Subcutaneous abdominal adipose tissue (tissue), 5 donors: Measurements from ENCODE around the gene CEP20.
"Not testable (repeated sequence)": the region's sequence is repeated elsewhere in the genome, so short reads cannot be mapped to it uniquely, and the experiment has no call there.

Experiments used
- H3K27ac ChIP-seq: one replicate; pipeline ENCODE4 v1.7.0; 2013; ENCODE audit warnings: low read depth, mild to moderate bottlenecking, inconsistent platforms, low read length, moderate library complexity
- H3K27me3 ChIP-seq, 5 donors: one replicate each; pipeline ENCODE4 v1.7.0; 2013; ENCODE audit warnings: low read length in 5 of 5, inconsistent platforms in 1 of 5; ENCODE audit not compliant: control insufficient read depth in 5 of 5, insufficient read depth in 4 of 5
- H3K36me3 ChIP-seq, 5 donors: one replicate each; pipeline ENCODE4 v1.7.0; 2013; ENCODE audit warnings: low read length in 5 of 5; ENCODE audit not compliant: control insufficient read depth in 5 of 5, insufficient read depth in 5 of 5
- H3K4me1 ChIP-seq, 5 donors: one replicate each; pipeline ENCODE4 v1.7.0; 2013; ENCODE audit warnings: low read length in 5 of 5, mild to moderate bottlenecking in 3 of 5, moderate library complexity in 1 of 5; ENCODE audit not compliant: control insufficient read depth in 5 of 5, insufficient read depth in 5 of 5
- H3K4me3 ChIP-seq, 5 donors: one replicate each; pipeline ENCODE4 v1.7.0; 2013; ENCODE audit warnings: low read length in 5 of 5, low read depth in 1 of 5
- H3K9ac ChIP-seq, 5 donors: one replicate each; pipeline ENCODE4 v1.7.0; 2013; ENCODE audit warnings: low read length in 5 of 5, mild to moderate bottlenecking in 4 of 5, moderate library complexity in 3 of 5
- H3K9me3 ChIP-seq, 5 donors: one replicate each; pipeline ENCODE4 v1.7.0; 2013; ENCODE audit warnings: low read length in 5 of 5; ENCODE audit not compliant: control insufficient read depth in 5 of 5
- donor health status: healthy.
- donor health status: healthy.
- donor health status: healthy.
- donor health status: healthy.
- donor health status: healthy.

The CEP20 gene

DNA sequence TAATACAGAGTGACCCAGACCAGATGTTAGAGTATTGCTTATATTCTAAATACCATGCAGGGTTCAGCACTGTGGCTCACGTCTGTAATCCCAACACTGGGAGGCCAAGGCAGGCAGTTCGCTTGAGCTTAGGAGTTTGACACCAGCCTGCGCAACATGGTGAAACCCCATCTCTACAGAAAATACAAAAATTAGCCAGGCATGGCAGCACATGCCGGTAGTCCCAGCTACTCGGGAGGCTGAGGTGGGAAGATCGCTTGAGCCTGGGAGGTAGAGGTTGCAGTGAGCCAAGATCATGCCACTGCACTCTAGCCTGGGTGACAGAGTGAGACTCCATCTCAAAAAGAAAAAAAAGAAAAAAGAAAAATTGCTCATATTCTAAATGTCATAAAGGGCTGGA, 37.8 kb downstream of the CEP20 start:
- not testable (repeated sequence) for H3K27ac ChIP-seq, H3K36me3 ChIP-seq, H3K9ac ChIP-seq

DNA sequence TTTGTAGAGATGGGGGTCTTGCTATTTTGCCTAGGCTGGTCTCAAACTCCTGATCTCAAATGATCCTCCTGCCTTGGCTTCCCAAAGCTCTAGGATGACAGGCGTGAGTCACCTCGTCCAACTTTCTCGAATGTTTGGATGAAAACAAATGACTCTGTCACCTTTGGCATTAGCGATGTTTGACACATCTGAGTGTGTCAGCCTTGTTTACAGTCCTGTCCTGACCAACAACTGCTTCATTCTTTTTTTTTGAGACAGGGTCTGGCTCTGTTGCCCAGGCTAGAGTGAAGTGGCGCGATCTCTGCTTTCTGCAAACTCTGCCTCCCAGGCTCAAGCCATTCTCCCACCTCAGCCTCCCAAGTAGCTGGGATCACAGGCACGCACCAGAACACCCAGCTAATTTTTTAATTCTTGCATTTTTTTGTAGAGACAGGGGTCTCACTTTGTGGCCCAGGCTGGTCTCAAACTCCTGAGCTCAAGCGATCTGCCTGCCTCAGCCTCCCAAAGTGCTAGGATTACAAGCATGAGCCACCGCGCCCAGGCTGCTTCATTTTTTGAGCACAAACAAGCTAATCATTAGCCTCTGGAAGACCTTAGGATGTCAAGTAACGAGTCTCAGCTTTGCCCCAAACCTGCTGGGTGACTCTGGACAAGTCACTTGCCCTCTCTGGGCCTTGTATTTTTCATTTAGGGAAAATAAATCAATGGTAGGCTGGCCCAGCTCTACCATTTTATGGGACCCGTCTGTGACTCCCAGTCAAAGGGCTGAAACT, 39.0 kb downstream of the CEP20 start:
- Histone ChIP-seq H3K9me3 (no peaks in the 10 kb centered on the region), H3K9ac (no peak overlapping the region), H3K36me3 (no peaks in the 10 kb centered on the region), H3K4me1 (no peaks in the 10 kb centered on the region), H3K27ac (no peak overlapping the region), H3K4me3 (no peak overlapping the region), H3K27me3 (peaks cover 0 to 2% (median 0%) of the 10 kb centered on the region in 5 donors)

More for the DNA sequence above, 37.8 kb downstream of the CEP20 start:
- not testable (repeated sequence) for H3K27me3 ChIP-seq, H3K4me3 ChIP-seq, H3K9me3 ChIP-seq, H3K4me1 ChIP-seq

DNA sequence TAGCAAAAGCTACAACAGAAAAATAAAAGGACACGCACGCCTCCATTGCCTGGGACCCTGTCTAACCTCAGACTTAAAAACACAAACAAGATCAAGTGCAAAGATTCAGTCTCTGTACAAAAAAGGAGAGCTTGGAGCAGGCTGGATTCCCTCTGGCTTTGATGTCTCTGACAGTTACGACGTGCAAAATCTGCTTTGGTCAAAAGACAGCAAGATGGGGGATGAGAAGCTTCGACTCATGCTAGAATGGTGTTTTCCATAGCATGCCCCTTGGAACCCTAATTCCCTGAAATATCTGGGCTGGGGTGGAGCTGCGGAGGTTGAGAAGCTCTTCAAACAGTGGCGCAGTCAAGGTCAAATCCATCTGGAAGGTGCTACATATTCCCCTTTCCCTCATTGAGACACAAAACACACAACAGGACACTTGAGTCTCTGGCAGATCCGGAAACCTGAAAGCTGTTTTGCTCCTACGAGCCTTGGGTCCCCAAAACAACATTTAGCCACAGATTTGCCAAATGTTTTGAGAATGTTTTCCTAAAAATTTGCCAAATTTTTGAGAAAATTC, 40.7 kb downstream of the CEP20 start:
- peaks cover 0 to 2% (median 0%) of the 10 kb centered on the region in 5 donors for H3K27me3 ChIP-seq
- H3K9me3 ChIP-seq: no peaks in the 10 kb centered on the region
- H3K36me3 ChIP-seq: no peaks in the 10 kb centered on the region
- no peak overlapping the region for H3K4me3 ChIP-seq
- H3K4me1 ChIP-seq: no peaks in the 10 kb centered on the region
- H3K27ac ChIP-seq: no peak overlapping the region
- H3K9ac ChIP-seq: no peak overlapping the region

DNA sequence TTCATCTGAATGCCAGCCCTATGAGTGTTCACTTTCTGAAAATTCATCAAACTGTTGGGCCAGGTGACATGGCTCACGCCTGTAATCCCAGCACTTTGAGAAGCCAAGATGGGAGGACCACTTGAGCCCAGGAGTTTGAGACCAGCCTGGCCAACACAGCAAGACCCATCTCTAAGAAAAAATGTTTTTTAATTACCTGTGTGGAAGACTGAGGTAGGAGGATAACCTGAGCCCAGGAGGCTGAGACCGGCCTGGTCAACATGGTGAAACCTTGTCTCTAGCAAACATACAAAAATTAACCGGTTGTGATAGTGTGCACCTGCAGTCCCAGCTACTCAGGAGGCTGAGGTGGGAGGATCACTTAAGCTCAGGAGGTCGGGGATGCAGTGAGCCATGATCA, 41.9 kb downstream of the CEP20 start:
- Histone ChIP-seq H3K27me3 (peaks cover 0 to 2% (median 0%) of the 10 kb centered on the region in 5 donors), H3K9ac (no peak overlapping the region), H3K36me3 (no peaks in the 10 kb centered on the region), H3K4me3 (no peak overlapping the region), H3K27ac (no peak overlapping the region), H3K4me1 (no peaks in the 10 kb centered on the region), H3K9me3 (no peaks in the 10 kb centered on the region)

DNA sequence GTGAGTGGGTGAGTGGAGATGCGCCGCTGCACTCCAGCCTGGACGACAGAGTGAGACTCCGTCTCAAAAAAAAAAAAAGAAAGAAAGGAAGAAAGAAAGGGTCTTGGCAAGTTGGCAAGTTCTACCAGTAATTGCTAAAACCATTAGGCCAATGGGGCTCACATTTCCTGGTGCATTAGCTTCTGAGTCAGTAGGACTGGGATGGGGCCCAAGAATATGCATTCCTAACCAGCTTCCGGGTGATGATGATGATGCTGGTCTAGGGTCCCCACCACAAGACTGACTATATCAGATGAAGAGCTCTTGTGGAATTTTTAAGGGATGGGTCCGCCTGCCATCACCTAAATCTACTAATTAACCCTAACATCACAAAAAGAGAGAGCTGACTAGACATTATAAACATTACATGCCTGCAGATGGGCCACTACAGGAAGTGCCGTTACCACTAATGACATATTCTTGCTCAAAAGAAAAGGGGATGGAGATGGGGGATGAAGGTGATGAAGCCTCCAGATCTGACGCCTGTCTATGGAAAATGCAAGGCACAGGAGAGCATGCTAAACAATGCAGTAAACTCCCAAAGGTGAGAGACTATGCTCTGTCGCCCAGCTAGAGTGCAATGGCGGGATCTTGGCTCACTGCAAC, 44.6 kb downstream of the CEP20 start:
- no peaks in the 10 kb centered on the region for H3K36me3 ChIP-seq
- H3K9me3 ChIP-seq: no peaks in the 10 kb centered on the region
- no peaks in the 10 kb centered on the region for H3K4me1 ChIP-seq
- no peak overlapping the region for H3K9ac ChIP-seq
- H3K4me3 ChIP-seq: no peak overlapping the region
- no peak overlapping the region for H3K27ac ChIP-seq
- peaks cover 0 to 3% (median 0%) of the 10 kb centered on the region in 5 donors for H3K27me3 ChIP-seq

DNA sequence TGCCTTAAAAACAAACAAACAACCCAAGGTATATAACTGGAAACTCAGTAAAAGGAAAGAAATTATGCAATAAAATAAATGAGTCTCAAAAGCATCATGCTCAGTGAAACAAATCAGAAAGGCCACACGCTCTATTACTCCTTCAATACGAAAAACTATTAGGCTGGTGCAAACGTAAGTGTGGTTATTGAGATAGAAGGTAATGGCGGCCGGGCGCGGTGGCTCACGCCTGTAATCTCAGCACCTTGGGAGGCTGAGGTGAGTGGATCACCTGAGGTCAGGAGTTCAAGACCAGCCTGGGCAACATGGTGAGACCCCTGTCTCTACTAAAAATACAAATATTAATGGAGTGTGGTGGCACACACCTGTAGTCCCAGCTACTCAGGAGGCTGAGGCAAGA, 49.2 kb downstream of the CEP20 start:
- not testable (repeated sequence) for H3K4me1 ChIP-seq, H3K36me3 ChIP-seq, H3K9me3 ChIP-seq, H3K27ac ChIP-seq, H3K4me3 ChIP-seq, H3K9ac ChIP-seq, H3K27me3 ChIP-seq

DNA sequence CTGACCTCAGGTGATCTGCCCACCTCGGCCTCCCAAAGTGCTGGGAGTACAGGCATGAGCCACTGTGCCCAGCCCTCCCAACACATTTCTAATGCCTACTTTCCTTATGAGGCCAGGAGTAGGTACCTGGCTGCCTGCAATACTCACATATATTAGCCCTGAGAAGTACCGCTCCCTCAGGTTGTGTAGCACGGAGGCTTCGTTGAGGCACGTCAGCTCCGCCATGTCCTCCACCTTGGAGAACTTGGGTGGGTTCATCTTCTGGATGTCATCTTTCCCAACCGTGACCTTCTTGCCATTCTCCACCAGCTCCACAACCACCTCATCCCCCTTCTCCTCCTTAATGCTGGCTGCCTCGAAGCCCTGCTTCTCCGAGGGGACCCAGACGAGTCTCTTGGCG, 50.6 kb downstream of the CEP20 start:
- H3K36me3 ChIP-seq: no peaks in the 10 kb centered on the region
- H3K4me3 ChIP-seq: no peak overlapping the region
- peaks cover 0 to 3% (median 0%) of the 10 kb centered on the region in 5 donors for H3K27me3 ChIP-seq
- H3K4me1 ChIP-seq: no peaks in the 10 kb centered on the region
- H3K9ac ChIP-seq: no peak overlapping the region
- no peaks in the 10 kb centered on the region for H3K9me3 ChIP-seq
- H3K27ac ChIP-seq: no peak overlapping the region

DNA sequence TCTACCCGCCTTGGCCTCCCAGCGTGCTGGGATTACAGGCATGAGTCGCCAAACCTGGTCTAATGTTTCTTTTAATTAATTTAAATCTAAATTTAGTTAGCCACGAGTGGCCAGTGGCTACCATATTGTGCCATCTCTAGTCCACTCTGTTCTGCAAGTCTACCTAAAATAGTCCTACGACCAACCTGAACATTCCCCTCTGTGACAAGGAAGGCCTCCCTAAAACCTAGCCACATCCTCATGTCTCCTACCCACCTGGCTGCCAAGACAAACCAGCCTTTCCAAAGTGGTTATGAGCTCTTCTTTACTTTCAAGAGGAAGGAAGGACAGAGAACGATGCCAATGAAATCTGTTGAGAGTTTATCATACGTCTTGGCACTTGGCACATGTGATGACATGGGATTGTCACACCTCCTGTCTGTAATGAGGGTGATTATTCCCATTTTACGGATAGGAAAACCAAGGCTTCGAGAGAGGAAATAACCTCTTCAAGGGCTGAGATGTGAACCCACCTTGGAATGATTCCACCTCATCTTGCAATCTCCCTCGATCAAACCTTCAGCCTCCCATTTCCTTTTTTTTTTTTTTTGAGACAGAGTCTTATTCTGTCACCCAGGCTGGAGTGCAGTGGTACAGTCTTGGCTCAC, 51.3 kb downstream of the CEP20 start:
- no peaks in the 10 kb centered on the region for H3K4me1 ChIP-seq
- H3K36me3 ChIP-seq: no peaks in the 10 kb centered on the region
- no peaks in the 10 kb centered on the region for H3K9me3 ChIP-seq
- H3K9ac ChIP-seq: no peak overlapping the region
- H3K27me3 ChIP-seq: peaks cover 0 to 3% (median 0%) of the 10 kb centered on the region in 5 donors
- no peak overlapping the region for H3K27ac ChIP-seq
- no peak overlapping the region for H3K4me3 ChIP-seq

DNA sequence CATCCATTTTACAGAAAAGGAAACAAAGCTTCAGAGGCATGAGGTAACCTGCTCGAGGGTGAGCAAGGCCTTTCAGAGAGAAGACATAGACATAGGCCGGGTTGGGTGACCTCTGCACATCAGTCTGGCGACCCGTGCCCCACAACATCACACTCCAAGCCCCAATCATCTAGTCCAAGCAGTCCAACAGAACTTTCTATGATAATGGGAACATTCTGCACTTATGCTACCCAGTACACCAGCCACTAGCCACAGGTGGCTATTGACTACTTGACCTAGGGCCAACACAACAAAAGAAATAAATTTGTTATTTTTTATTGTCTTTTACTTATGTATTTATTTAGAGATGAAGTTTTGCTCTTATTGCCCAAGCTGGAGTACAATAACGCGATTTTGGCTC, 52.3 kb downstream of the CEP20 start:
- Histone ChIP-seq H3K36me3 (no peaks in the 10 kb centered on the region), H3K9me3 (no peaks in the 10 kb centered on the region), H3K27me3 (peaks cover 0 to 3% (median 0%) of the 10 kb centered on the region in 5 donors), H3K27ac (no peak overlapping the region), H3K4me1 (peaks cover 0 to 3% (median 0%) of the 10 kb centered on the region in 5 donors), H3K9ac (no peak overlapping the region), H3K4me3 (no peak overlapping the region)
